Pancreas (tissue), 10 donors: ENCODE measurements around the gene FSTL4. TPM values are rescaled to one million over a fixed set of nuclear protein-coding genes. Genes with fewer than 3 reads are reported as not detected.

Source experiments
- ATAC-seq, 4 donors: fragments of 200-7000 bp; cut with Tn5 transposase; one replicate each; pipeline versions ENCODE4 v1.8.0 to v1.9.1; 2020; ENCODE audit warnings: mild to moderate bottlenecking in 4 of 4, moderate library complexity in 4 of 4
- DNase-seq, 6 donors: peaks; one replicate each; pipeline ENCODE4 v3.0.0-alpha.2; 2020
- FAIRE-seq: peaks from 2 replicates; lab custom pipeline; 2012; peaks lifted over from hg19 to GRCh38; lab: Jason Lieb, UNC
- H3K27ac ChIP-seq, 4 donors: fragments of 200-600 bp; sonication (generic); 1 replicate in 3 of 4; 2 replicates in 1 of 4; pipeline versions ENCODE4 v1.5.0 to v1.8.0; 2020
- H3K27me3 ChIP-seq, 4 donors: fragments of 200-600 bp; one replicate each; pipeline ENCODE4 v1.8.0; 2021
- H3K36me3 ChIP-seq, 3 donors: fragments of 200-600 bp; sonication (generic) in 1 of 3; one replicate each; pipeline versions ENCODE4 v1.5.0 to v1.8.0; 2020 to 2021
- H3K4me1 ChIP-seq, 3 donors: fragments of 200-600 bp; one replicate each; pipeline ENCODE4 v1.8.0; 2021
- H3K4me3 ChIP-seq, 4 donors: fragments of 200-600 bp; sonication (generic) in 2 of 4; one replicate each; pipeline versions ENCODE4 v1.5.0 to v1.8.0; 2020 to 2021
- H3K9me3 ChIP-seq, 4 donors: fragments of 200-600 bp; one replicate each; pipeline ENCODE4 v1.8.0; 2021
- CTCF ChIP-seq, 4 donors: fragments of 200-600 bp; sonication (generic) in 3 of 4; IDR thresholded peaks; one replicate each; pipeline versions ENCODE4 v1.5.0 to v1.8.0; 2021; ENCODE audit warnings: antibody characterized with exemption in 4 of 4
- WGBS, 2 donors: extraction: QIAGEN DNeasy Blood & Tissue Kit; methylation state at CpG; one replicate each; pipeline ENCODE4 v1.1.7; 2013; 5-methylcytosine and 5-hydroxymethylcytosine counted together
- intact Hi-C, 3 donors: fragments of 100-400 bp; cut with DNase I; formaldehyde crosslinking; loops; one replicate each; pipeline versions ENCODE4 v1.11.1 to v1.14.2; 2022
- polyA plus RNA-seq, 2 donors: library from polyadenylated mRNA; stranded (reverse); fragments of 200-250 nt; gene quantifications; one replicate each; pipeline ENCODE4 v1.2.3, GENCODE V29; 2013
- total RNA-seq, 6 donors: library from RNA; stranded (reverse); fragmentation: NEBNext Ultra II Directional in 4 of 6; extraction: Animal tissue kit (Norgen Biotek cat#: 25700) in 4 of 6; gene quantifications; one replicate each; pipeline versions ENCODE4 v1.2.1 to v1.2.4, GENCODE V29; 2021 to 2023
- donor health status: healthy with polysubstance abuse.
- donor health status: DM: no; HTN: no; CAD: no; lungs with moderate emphysema.
- donor health status: DM: no; HTN: no; CAD: no.
- donor health status: control.
- donor health status: control.
- donor health status: Bipolar disorder and iron deficiency.
- donor health status: DM: yes; HTN: yes; CAD: no.
- donor health status: DM: no; HTN: no; CAD: no.
- donor health status: DM: no; HTN: no; CAD: no.
- donor health status: DM: yes; HTN: yes; CAD: no.

Gene FSTL4
- total and polyA plus RNA-seq, 8 donors = 0.68 to 2.4 (median 1.4) TPM

GRCh38 chr5:133384903-133385302, 227.4 kb downstream of the FSTL4 start:
- Histone ChIP-seq H3K27ac (no peak overlapping the region), H3K36me3 (no peaks in the 10 kb centered on the region), H3K9me3 (no peaks in the 10 kb centered on the region), H3K4me1 (no peaks in the 10 kb centered on the region), H3K27me3 (no peaks in the 10 kb centered on the region), H3K4me3 (no peak overlapping the region)
- intact Hi-C loops = no loop called here
- no peak for ATAC-seq
- DNase-seq = no peak
- WGBS, 2 donors = 87 to 91% methylated on average over 9 of the region's 9 CpGs
- TF ChIP-seq CTCF (IDR thresholded peaks at IDR 0.05) = no peak
- FAIRE-seq = no peak

- ATAC-seq (no peak), FAIRE-seq (no peak), DNase-seq (no peak)
- Histone ChIP-seq H3K4me1 (no peaks in the 10 kb centered on the region), H3K27ac (no peak overlapping the region), H3K4me3 (no peak overlapping the region), H3K27me3 (no peaks in the 10 kb centered on the region), H3K9me3 (no peaks in the 10 kb centered on the region), H3K36me3 (no peaks in the 10 kb centered on the region)
- 84 to 90% methylated on average over 12 of the region's 12 CpGs for WGBS, 2 donors
- intact Hi-C loops = no loop called here
- TF ChIP-seq CTCF (IDR thresholded peaks at IDR 0.05) = no peak
Observed at GRCh38 chr5:133384120-133384855, 228.1 kb downstream of the FSTL4 start.

GRCh38 chr5:133383580-133383939, 228.8 kb downstream of the FSTL4 start:
- no peaks in the 10 kb centered on the region for H3K9me3 ChIP-seq
- H3K27ac ChIP-seq = no peak overlapping the region
- H3K27me3 ChIP-seq = no peaks in the 10 kb centered on the region
- no peak for DNase-seq
- intact Hi-C loops = no loop called here
- no peak for ATAC-seq
- no peaks in the 10 kb centered on the region for H3K4me1 ChIP-seq
- no peak overlapping the region for H3K4me3 ChIP-seq
- TF ChIP-seq CTCF (IDR thresholded peaks at IDR 0.05) = no peak
- no peak for FAIRE-seq
- 57 to 63% methylated on average over 9 of the region's 9 CpGs for WGBS, 2 donors
- no peaks in the 10 kb centered on the region for H3K36me3 ChIP-seq

GRCh38 chr5:133382661-133383579, 229.4 kb downstream of the FSTL4 start:
- no peaks in the 10 kb centered on the region for H3K4me1 ChIP-seq
- FAIRE-seq (no peak), ATAC-seq (no peak), DNase-seq (no peak)
- H3K9me3 ChIP-seq = no peaks in the 10 kb centered on the region
- H3K27me3 ChIP-seq = no peaks in the 10 kb centered on the region
- TF ChIP-seq CTCF (IDR thresholded peaks at IDR 0.05) = no peak
- H3K27ac ChIP-seq = no peak overlapping the region
- intact Hi-C loops = no loop called here
- WGBS, 2 donors = 68 to 73% methylated on average over 8 of the region's 8 CpGs
- no peak overlapping the region for H3K4me3 ChIP-seq
- H3K36me3 ChIP-seq = no peaks in the 10 kb centered on the region
